HG03565 (cell line): ENCODE data around the gene DISP2.

Source experiments
- ATAC-seq: cut with Tn5 transposase; IDR thresholded peaks from one replicate; pipeline ENCODE4 v1.9.1; 2021; ENCODE audit warnings: mild to moderate bottlenecking, moderate library complexity; ENCODE audit not compliant: unreplicated experiment

Gene DISP2

GRCh38 chr15:40358471-40359353 lies 693 bp downstream of the DISP2 start:
- ATAC-seq, result no peak

DNA sequence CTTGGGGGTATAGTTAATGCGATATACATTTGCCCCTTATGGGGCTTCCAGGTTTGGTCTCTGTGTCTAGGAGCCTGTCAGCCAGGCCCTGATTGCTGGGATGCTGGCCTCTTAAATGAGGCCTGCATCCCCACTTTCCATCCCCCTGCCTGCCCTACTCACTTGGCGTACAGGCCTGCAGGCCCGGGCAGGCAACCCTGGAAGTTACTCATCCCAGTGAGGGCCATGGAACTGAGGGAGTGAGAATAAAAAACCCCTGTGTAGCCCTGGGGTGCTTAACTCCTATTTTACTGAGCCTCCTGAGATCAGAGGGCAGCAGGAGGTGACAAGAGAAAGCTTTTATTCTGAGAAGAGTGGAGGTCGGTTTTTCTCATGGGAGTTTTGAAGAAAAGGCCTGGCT lies 2.0 kb downstream of the DISP2 start:
- ATAC-seq, result no peak

- ATAC-seq, result no peak
These were observed 3.6 kb downstream of the DISP2 start for GRCh38 chr15:40361640-40362039.

DNA sequence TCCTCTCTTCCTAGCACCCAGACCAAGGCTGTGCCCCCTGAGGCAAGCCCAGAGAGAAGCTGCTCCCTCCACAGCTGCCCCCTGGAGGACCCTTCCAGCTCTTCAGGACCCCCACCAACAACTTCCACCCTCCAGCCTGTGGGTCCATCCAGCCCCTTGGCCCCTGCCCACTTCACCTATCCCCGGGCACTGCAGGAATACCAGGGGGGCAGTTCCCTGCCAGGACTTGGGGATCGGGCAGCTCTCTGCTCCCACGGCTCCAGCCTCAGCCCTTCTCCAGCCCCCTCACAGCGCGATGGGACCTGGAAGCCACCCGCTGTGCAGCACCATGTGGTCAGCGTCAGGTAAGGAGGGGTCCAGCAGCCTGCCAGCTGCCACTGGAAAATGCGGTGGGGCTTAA lies 5.6 kb downstream of the DISP2 start:
- ATAC-seq, result no peak

DNA sequence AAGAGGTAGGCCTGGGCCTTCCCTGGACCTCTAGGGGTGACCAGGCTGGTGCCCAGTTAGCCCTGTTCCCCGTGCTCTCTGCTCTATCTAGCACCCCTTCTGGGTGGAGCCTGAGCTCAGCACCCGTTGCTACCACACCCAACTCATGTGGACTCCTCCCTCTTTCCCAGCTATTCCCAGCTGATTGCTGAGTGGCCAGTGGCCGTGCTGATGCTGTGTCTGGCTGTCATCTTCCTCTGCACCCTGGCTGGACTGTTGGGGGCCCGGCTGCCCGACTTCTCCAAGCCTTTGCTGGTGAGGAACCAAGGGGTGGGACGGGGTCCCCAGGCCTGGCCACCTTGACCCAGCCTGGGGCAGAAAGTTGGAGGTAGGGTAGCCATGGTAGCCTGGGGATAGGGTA lies 6.2 kb downstream of the DISP2 start:
- no peak for ATAC-seq

DNA sequence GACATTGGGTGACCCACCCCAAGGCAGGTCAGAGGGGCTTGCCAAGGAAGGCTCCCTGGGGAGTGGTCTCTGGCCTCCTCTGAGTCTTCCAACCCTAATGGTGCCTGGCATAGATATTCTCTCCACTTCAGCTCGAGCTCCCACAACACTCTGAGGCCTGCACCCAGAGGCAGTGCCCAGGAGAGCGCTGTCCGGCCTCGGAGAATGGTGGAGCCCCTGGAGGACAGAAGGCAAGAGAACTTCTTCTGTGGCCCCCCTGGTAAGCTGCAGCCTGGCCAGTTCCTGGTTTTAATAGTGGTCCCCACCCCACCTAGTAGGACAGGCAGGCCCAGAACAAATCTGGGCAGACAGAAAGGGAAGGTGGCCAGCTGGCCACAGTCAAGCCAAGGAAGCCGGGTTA lies 7.0 kb downstream of the DISP2 start:
- ATAC-seq, result no peak

DNA sequence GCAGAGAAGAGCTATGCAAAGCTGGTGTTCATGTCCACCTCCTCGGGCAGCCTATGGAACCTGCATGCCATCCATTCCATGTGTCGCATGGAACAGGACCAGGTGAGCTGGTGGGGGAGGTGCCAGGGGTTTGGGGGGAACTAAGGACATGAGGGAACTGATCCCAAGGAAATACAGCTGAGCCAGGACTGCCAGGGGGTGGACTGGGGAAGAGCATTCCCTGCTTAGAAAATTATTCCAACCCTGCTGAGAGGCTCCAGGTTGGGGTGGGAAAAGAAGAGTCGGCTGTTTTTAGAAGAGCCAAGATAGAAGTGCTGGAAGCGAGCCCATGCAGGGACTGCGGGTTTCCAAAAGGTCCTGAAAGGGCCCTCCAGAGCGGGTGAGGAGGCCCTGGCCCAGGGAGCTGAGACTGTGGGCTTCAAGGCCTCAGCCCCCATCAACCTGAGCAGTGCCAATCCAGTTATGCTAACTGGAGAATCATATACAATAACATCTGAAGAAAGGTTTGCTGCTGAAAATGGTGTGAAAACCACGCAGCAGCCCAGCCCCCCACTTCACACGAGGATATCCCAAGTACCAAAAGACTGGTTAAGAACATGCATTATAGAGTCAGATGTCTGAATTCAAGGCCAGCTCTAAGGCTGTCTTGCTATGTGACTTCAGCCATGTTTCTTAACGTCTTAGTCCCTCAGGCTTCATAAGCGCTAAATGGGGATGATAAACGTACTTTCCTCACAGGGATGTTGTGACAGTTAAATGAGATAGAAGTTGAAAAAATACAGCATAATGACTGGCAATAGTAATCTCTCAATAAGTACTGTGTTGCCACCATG lies 7.8 kb downstream of the DISP2 start:
- no peak for ATAC-seq

GRCh38 chr15:40366457-40367370 lies 8.7 kb downstream of the DISP2 start:
- ATAC-seq, result no peak

DNA sequence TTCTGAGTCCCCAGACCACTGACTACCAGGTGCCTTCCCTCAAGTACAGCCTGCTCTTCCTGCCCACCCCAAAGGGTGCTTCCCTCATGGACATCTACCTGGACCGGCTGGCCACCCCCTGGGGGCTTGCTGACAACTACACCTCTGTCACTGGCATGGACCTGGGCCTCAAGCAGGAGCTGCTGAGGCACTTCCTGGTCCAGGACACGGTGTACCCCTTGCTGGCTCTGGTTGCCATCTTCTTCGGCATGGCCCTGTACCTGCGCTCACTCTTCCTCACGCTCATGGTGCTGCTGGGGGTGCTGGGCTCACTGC lies 9.3 kb downstream of the DISP2 start:
- ATAC-seq, result no peak

GRCh38 chr15:40367686-40368611 lies 9.9 kb downstream of the DISP2 start:
- ATAC-seq, result peak; percentile 78

- no peak for ATAC-seq
These were observed 10.9 kb downstream of the DISP2 start for GRCh38 chr15:40368719-40369473.

GRCh38 chr15:40369474-40369869 lies 11.5 kb downstream of the DISP2 start:
- no peak for ATAC-seq

- ATAC-seq, result no peak
These were observed 12.0 kb downstream of the DISP2 start for GRCh38 chr15:40369971-40370370.

GRCh38 chr15:40372981-40373380 lies 15.0 kb downstream of the DISP2 start:
- ATAC-seq, result no peak

DNA sequence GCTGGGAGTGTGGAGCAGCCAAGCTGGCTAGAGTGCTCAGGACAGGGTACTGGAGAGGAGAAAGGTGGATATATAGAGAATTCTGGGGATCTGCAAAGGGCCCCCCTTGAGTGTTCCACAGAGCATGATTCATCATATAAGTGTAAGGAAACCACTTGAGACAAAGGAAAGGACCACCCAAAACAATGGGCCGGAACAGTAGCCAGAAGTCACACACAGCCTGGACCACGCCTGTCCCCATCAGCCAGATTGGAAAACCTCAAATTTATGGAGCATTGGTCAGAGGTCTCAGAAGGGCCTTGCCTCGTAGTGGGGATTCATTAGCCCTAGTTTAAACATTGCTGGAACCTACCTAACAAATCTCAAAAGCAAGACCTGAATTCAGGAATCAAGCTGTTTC lies 19.6 kb downstream of the DISP2 start:
- no peak for ATAC-seq

GRCh38 chr15:40379374-40379773 lies 21.4 kb downstream of the DISP2 start:
- no peak for ATAC-seq

- no peak for ATAC-seq
These were observed 21.8 kb downstream of the DISP2 start for GRCh38 chr15:40379853-40380252.

GRCh38 chr15:40380636-40381035 lies 22.6 kb downstream of the DISP2 start:
- ATAC-seq, result no peak

DNA sequence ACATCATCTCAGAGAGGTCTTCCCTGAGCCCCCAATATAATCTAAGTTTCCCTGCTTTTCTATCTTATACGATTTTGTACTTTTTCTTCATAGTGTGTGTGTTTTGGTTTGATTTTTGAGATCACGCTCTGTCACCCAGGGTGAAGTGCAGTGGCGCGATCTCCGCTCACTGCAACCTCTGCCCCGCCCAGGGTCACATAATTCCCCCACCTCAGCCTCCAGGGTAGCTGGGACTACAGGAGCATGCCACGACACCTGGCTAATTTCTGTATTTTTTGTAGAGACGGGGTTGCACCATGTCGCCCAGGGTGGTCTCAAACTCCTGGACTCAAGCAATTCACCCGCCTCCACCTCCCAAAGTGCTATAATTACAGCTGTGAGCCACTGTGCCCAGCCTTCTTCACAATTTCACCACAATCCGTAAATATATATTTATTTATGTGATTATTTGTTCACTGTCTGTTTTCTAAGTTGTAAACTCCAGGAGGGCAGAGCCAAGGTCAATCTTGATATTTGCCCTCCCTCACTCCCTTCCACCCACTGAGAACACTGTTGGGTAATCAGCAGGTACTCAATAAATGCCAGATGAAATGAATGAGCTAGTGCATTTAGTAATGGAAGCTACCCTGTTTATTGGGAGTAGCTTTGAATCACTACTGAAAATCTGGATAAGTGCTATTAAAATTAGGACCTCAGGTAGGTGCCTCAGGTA lies 24.0 kb downstream of the DISP2 start:
- ATAC-seq, result no peak
